DMS153 treated with DMSO at 0.1 percent for 48 hours (cell line): ENCODE measurements around the gene ITGA1.

Experiments
- DNase-seq: peaks from one replicate; lab custom pipeline; 2025; ENCODE audit not compliant: unreplicated experiment; lab: John Stamatoyannopoulos, UW

The ITGA1 gene

GRCh38 chr5:52989781-52990527, 202.2 kb downstream of the ITGA1 start:
- DNase-seq, result no peak

- no peak for DNase-seq
These were observed 202.8 kb downstream of the ITGA1 start for GRCh38 chr5:52990528-52990925.

DNA sequence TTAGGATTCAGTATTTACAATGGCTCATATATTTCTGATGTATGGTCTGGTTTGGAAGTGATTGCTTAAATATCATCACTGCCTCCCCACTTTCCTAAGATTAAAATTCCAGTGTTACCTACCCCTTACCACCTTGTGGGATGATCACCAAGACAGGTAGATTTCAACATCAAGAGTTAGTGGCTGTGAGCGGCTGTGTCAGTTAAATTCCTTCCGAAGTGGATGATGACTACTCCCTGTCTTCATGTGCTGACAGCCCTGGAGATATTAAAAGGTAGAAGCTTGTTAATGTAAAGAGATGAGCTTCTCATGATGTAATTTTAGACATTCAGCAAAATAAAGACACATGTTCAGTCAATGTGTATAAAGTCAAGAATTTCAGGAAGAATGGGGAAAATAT, 205.7 kb downstream of the ITGA1 start:
- DNase-seq, result no peak

DNA sequence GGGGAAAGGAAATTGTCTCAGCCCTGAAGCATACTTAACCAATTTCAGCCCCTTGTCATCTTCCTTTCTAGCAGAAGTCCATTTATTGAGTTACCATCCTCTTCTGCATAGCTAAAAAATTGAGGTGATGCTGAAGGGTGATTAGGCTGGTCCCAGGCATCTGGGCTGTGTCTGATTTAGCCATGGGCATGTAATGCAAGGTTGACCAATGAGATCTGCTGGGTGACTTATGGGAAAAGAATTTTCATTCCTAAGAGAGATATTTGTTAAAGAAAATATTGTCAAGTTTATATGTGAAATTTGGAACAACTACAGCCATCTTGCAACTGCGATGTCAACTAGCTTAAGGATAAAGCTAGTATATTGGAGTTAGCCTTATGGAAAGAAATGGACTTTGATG, 206.6 kb downstream of the ITGA1 start:
- no peak for DNase-seq

- no peak for DNase-seq
These were observed 207.4 kb downstream of the ITGA1 start for GRCh38 chr5:52995095-52995494.

DNA sequence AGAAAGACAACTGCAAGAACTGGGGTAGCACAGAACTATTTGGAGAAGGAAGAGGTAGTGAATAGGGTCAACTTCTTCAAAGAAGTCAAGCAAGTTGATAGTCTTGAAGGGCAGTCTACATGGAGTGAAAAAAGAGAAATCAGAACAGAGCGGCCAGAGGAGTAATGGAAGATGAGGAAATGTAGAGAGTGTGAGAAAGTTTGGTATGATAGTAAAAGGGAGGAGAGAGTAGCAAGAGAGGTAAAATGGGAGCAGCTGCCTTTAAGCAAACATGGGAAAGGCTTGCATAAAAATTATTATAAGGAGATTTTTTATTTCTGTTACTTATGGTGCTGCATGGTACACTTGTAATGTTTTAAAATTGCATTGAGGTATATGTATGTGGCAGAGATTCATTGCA, 208.2 kb downstream of the ITGA1 start:
- DNase-seq, result no peak

GRCh38 chr5:52996979-52997378, 209.3 kb downstream of the ITGA1 start:
- no peak for DNase-seq

- DNase-seq, result no peak
These were observed 209.7 kb downstream of the ITGA1 start for GRCh38 chr5:52997424-52997823.

DNA sequence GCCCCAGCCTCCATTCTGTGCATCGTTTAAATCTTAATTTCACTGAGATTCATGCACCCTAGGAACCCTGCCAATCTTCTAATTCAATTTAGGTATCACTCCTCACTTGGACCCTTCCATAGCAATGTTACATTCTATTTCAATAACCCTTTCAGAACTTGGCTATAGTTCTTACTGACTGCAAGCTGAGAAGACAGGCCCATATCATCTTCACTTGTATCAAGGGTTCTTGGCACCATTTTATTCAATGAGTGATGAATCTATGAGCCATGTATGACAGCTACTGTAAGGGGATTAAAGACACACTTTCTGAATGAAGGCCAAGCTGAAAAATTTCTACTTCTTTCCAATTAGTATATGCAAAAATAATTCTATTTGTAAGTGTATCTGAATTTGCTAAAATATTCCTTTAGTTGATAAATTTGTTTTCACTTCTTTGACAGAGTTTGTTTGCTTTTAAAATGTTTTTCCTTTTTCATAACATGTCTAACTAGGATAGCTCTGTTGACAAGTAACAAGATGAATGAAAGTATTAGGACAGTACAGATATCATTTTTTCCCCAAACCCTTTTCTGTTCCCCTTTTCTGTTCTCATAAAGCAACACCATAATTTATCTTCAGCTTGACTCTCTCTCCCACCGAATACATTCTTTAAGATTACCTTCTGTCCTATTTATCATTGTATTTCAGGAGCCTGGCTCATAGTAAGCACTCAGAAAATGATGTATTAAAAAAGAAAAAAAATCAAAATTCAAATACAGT, 211.0 kb downstream of the ITGA1 start:
- DNase-seq, result no peak

DNA sequence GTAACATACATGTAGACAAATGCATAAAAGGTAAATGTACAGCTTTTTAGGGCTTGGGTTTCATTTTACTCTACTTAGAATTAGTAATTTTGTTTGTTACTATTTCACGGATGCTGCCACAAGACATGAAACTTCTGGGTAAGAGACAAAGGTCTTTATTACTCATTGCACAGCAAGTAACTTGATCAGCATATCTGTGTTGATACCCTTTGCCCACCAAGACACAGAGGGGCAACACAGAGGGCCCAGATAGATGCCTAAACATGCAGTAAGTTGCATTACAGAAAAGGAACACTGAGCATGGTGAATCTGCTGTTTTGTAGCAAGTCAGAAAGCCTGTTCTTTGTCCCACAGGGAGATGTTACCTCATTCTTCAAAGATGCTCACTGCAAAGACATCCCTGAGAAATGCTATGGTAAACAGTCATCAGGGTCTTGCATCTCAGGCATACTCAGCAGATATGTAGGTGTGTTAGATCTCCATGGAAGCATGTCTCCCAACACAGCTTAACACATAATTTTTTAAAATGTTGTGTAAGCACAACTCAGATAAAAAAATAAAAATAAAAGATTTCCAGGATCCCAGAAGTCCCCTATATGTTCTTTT, 211.7 kb downstream of the ITGA1 start:
- DNase-seq, result no peak

GRCh38 chr5:53001541-53001940, 213.8 kb downstream of the ITGA1 start:
- no peak for DNase-seq

DNA sequence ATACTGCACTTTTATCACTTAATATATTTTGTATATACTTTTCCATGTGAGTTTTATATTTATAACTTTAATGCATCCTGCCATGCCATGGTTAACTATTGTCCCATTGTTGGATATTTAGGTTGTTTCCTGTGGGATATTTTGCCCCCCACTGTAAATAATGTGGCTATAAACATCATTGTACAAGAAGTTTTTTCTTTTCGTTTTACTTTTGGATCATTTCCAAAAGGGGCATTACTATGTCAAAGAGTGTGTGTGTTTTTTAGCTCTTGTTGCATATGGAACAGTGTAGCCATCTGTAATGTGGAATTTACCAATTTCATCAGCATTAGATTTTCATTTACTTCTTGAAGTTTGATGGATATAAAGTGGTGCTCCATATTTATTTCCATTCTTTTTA, 214.8 kb downstream of the ITGA1 start:
- DNase-seq, result no peak

- no peak for DNase-seq
These were observed 215.4 kb downstream of the ITGA1 start for GRCh38 chr5:53003144-53003543.

GRCh38 chr5:53006911-53007890, 219.5 kb downstream of the ITGA1 start:
- DNase-seq, result no peak

GRCh38 chr5:53008751-53009150, 221.0 kb downstream of the ITGA1 start:
- no peak for DNase-seq
